ENCODE results near the gene CCN6.

The CCN6 gene

GRCh38 chr6:112054001-112054400 lies at the start of gene CCN6:
Gene CCN6, plus strand, starts transcription at chr6:112054104. Its CDS starts 254 bp downstream, at chr6:112054358.
- Histone ChIP-seq H3K27ac (no peak within 1 kb of the TSS), H3K4me3 (ENCODE audit: low read depth in 1 of 2, low read length in 1 of 2) (no peak within 1 kb of the TSS), H3K9me3 (no peaks in the 10 kb centered on the region), H3K27me3 (no peaks in the 10 kb centered on the region), H3K4me1 (ENCODE audit: control insufficient read depth in 1 of 2, insufficient read depth in 1 of 2, low read depth in 1 of 2, low read length in 1 of 2) (no peaks in the 10 kb centered on the region), H3K36me3 (no peaks in the 10 kb centered on the region)
- TF ChIP-seq CTCF (IDR thresholded peaks at IDR 0.05): no peak

GRCh38 chr6:112004201-112005012 lies 49.5 kb upstream of the CCN6 start:
- peaks cover 5% of the 10 kb centered on the region for H3K27me3 ChIP-seq

GRCh38 chr6:112005013-112005371 lies 48.9 kb upstream of the CCN6 start:
- no peak overlapping the region for H3K27ac ChIP-seq
- no peaks in the 10 kb centered on the region for H3K9me3 ChIP-seq
- H3K4me1 ChIP-seq (ENCODE audit: control insufficient read depth in 1 of 2, insufficient read depth in 1 of 2, low read depth in 1 of 2, low read length in 1 of 2): no peaks in the 10 kb centered on the region
- H3K36me3 ChIP-seq: no peaks in the 10 kb centered on the region
- no peak for TF ChIP-seq CTCF (IDR thresholded peaks at IDR 0.05)
- H3K4me3 ChIP-seq (ENCODE audit: low read depth in 1 of 2, low read length in 1 of 2): no peak overlapping the region
- peaks cover 5% of the 10 kb centered on the region for H3K27me3 ChIP-seq

More at GRCh38 chr6:112004201-112005012, 49.5 kb upstream of the CCN6 start:
- TF ChIP-seq CTCF (IDR thresholded peaks at IDR 0.05): no peak
- H3K9me3 ChIP-seq: no peaks in the 10 kb centered on the region
- H3K4me1 ChIP-seq (ENCODE audit: control insufficient read depth in 1 of 2, insufficient read depth in 1 of 2, low read depth in 1 of 2, low read length in 1 of 2): no peaks in the 10 kb centered on the region
- H3K27ac ChIP-seq: no peak overlapping the region
- H3K4me3 ChIP-seq (ENCODE audit: low read depth in 1 of 2, low read length in 1 of 2): no peak overlapping the region
- no peaks in the 10 kb centered on the region for H3K36me3 ChIP-seq

GRCh38 chr6:112007254-112007653 lies 46.6 kb upstream of the CCN6 start:
- Histone ChIP-seq H3K9me3 (no peaks in the 10 kb centered on the region), H3K27ac (no peak overlapping the region), H3K4me1 (ENCODE audit: control insufficient read depth in 1 of 2, insufficient read depth in 1 of 2, low read depth in 1 of 2, low read length in 1 of 2) (no peaks in the 10 kb centered on the region), H3K4me3 (ENCODE audit: low read depth in 1 of 2, low read length in 1 of 2) (no peak overlapping the region), H3K27me3 (no peaks in the 10 kb centered on the region), H3K36me3 (no peaks in the 10 kb centered on the region)
- TF ChIP-seq CTCF (IDR thresholded peaks at IDR 0.05): no peak

- no peak overlapping the region for H3K27ac ChIP-seq
- H3K36me3 ChIP-seq: no peaks in the 10 kb centered on the region
- no peaks in the 10 kb centered on the region for H3K4me1 ChIP-seq (ENCODE audit: control insufficient read depth in 1 of 2, insufficient read depth in 1 of 2, low read depth in 1 of 2, low read length in 1 of 2)
- H3K9me3 ChIP-seq: no peaks in the 10 kb centered on the region
- H3K4me3 ChIP-seq (ENCODE audit: low read depth in 1 of 2, low read length in 1 of 2): no peak overlapping the region
- TF ChIP-seq CTCF (IDR thresholded peaks at IDR 0.05): no peak
- no peaks in the 10 kb centered on the region for H3K27me3 ChIP-seq
Measured at GRCh38 chr6:112007805-112008204, 46.1 kb upstream of the CCN6 start.

All from neutrophil (primary cell).